K562 (cell line): ENCODE data around the gene CFAP97D2.

Source experiments
- ATF4 ChIP-seq: fragments of 450-650 bp; formaldehyde crosslinking; IDR thresholded peaks from 2 replicates; pipeline ENCODE4 v1.4.0; 2022; ENCODE audit warnings: mild to moderate bottlenecking, moderate library complexity
- CBX5 ChIP-seq: IDR thresholded peaks from 2 replicates; pipeline ENCODE4 v1.6.1; 2014; ENCODE audit warnings: low read depth, borderline replicate concordance
- CREB5 ChIP-seq: fragments of 250-450 bp; sonication (Bioruptor Pico); IDR thresholded peaks from 2 replicates; pipeline ENCODE4 v1.5.0; 2020; ENCODE audit warnings: mild to moderate bottlenecking
- CTCF ChIP-seq, 3 experiments: IDR thresholded peaks in 2 of 3; conservative IDR thresholded peaks in 1 of 3; 2 replicates each; pipeline ENCODE4 v1.5.1; 2011 to 2012; ENCODE audit warnings: low read length in 3 of 3, mild to moderate bottlenecking in 3 of 3, control low read depth in 2 of 3, improper control_type of control experiment in 1 of 3, inconsistent platforms in 1 of 3, low read depth in 1 of 3, mixed read lengths in 1 of 3, moderate library complexity in 1 of 3; ENCODE audit not compliant: insufficient read depth in 2 of 3
- EP300 ChIP-seq: IDR thresholded peaks from 2 replicates; pipeline ENCODE4 v1.6.1; 2012; ENCODE audit warnings: low read length, improper control_type of control experiment
- EZH2 ChIP-seq: IDR thresholded peaks from 2 replicates; pipeline ENCODE4 v1.6.1; 2012; ENCODE audit warnings: low read depth, mild to moderate bottlenecking, inconsistent platforms, low read length, borderline replicate concordance
- FOS ChIP-seq: IDR thresholded peaks from 3 replicates; pipeline ENCODE4 v1.6.1; 2011; ENCODE audit not compliant: insufficient read length; ENCODE audit errors: extremely low read depth
- IRF9 ChIP-seq: fragments of 450-650 bp; IDR thresholded peaks from 2 replicates; pipeline ENCODE4 v1.6.1; 2016; ENCODE audit warnings: missing biosample characterization, missing genetic modification characterization
- NFATC3 ChIP-seq: fragments of 450-650 bp; IDR thresholded peaks from 2 replicates; pipeline ENCODE4 v1.6.1; 2017; ENCODE audit warnings: mild to moderate bottlenecking
- POLR2A ChIP-seq: fragments of 450-650 bp; conservative IDR thresholded peaks from 2 replicates; pipeline ENCODE4 v1.6.1; 2016
- SREBF2 ChIP-seq: sonication (generic); formaldehyde crosslinking; IDR thresholded peaks from 2 replicates; pipeline ENCODE4 v1.4.0; 2020; ENCODE audit warnings: mild to moderate bottlenecking, missing genetic modification reagents
- ZNF165 ChIP-seq: fragments of 250-450 bp; sonication (Bioruptor Pico); IDR thresholded peaks from 2 replicates; pipeline ENCODE4 v1.4.0; 2020; ENCODE audit warnings: borderline replicate concordance

DNA sequence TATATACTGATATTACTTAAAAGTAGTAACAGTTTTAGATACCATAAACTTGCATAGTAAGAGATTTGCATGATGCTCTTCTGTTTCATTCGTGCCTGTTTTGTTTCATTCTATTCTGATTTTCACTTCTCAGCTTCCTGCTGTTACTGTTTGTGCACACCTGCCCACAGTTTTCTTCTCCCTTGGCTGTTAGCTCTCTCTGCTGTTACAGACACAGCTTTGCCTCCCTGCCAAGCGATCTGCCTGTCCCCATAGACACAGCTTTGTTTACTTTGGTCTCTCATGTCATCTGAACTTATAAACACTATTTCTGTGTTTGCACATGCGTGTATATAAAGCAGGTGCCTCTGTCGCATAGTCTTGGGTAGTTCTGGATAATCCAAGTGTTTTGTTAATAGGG is 80.9 kb downstream of the CFAP97D2 start:
- TF ChIP-seq FOS: no peak
- no peak for TF ChIP-seq ZNF165 (CRISPR knock-in tag)
- no peak for TF ChIP-seq SREBF2 (CRISPR knock-in tag)
- TF ChIP-seq CREB5: no peak
- TF ChIP-seq CBX5: no peak
- no peak for TF ChIP-seq NFATC3
- no peak for TF ChIP-seq CTCF (IDR thresholded peaks at IDR 0.05 in 2 of 3, conservative IDR thresholded peaks at IDR 0.05 in 1 of 3; ENCODE audit: insufficient read depth in 2 of 3, low read depth in 1 of 3, low read length in 3 of 3)
- no peak for TF ChIP-seq EP300
- TF ChIP-seq IRF9: no peak
- TF ChIP-seq EZH2: no peak
- TF ChIP-seq ATF4 (CRISPR knock-in tag): no peak
- TF ChIP-seq POLR2A: no peak
